GM12878 (cell line): ENCODE measurements around the gene FAM187B. TPM values are rescaled to one million over a fixed set of nuclear protein-coding genes. Genes with fewer than 3 reads are reported as not detected.
A peak's percentile ranks its signal among the peaks of the same experiment; 100 is the strongest.

ENCODE experiments used
- BHLHE40 ChIP-seq, 2 experiments: fragments of 450-650 bp in 1 of 2; IDR thresholded peaks; 2 replicates each; pipeline ENCODE4 v1.6.1; 2011 to 2017; ENCODE audit warnings: low read depth in 2 of 2, borderline replicate concordance in 1 of 2, improper control_type of control experiment in 1 of 2, low read length in 1 of 2, mild to moderate bottlenecking in 1 of 2
- CBX3 ChIP-seq: fragments of 200-600 bp; sonication (generic); IDR thresholded peaks from 2 replicates; pipeline ENCODE4 v1.6.1; 2016; ENCODE audit warnings: low read depth, borderline replicate concordance
- CREB1 ChIP-seq: IDR thresholded peaks from 2 replicates; pipeline ENCODE4 v1.6.1; 2012; ENCODE audit warnings: low read depth, mild to moderate bottlenecking, inconsistent platforms
- E4F1 ChIP-seq: fragments of 450-650 bp; IDR thresholded peaks from 2 replicates; pipeline ENCODE4 v1.6.1; 2018; ENCODE audit warnings: borderline replicate concordance, mild to moderate bottlenecking; ENCODE audit not compliant: partially characterized antibody
- ESRRA ChIP-seq: IDR thresholded peaks from 2 replicates; pipeline ENCODE4 v1.6.1; 2012; ENCODE audit warnings: mild to moderate bottlenecking, low read length, improper control_type of control experiment
- GABPA ChIP-seq: IDR thresholded peaks from 2 replicates; pipeline ENCODE4 v1.6.1; 2014; ENCODE audit warnings: antibody characterized with exemption, low read depth, mild to moderate bottlenecking, inconsistent platforms
- HDAC6 ChIP-seq: fragments of 200-600 bp; sonication (generic); IDR thresholded peaks from one replicate; pipeline ENCODE4 v1.8.0; 2017; ENCODE audit warnings: antibody characterized with exemption; ENCODE audit not compliant: unreplicated experiment
- IRF4 ChIP-seq: IDR thresholded peaks from 2 replicates; pipeline ENCODE4 v1.6.1; 2011; ENCODE audit warnings: low read depth, low read length
- JUND ChIP-seq: IDR thresholded peaks from 2 replicates; pipeline ENCODE4 v1.6.1; 2012; ENCODE audit warnings: low read depth, mild to moderate bottlenecking, low read length, improper control_type of control experiment, moderate library complexity
- LARP7 ChIP-seq: fragments of 450-650 bp; IDR thresholded peaks from 2 replicates; pipeline ENCODE4 v1.6.1; 2017; ENCODE audit warnings: mild to moderate bottlenecking
- MAX ChIP-seq: IDR thresholded peaks from 2 replicates; pipeline ENCODE4 v1.6.1; 2012; ENCODE audit warnings: low read depth, low read length, improper control_type of control experiment
- NFIC ChIP-seq: IDR thresholded peaks from 2 replicates; pipeline ENCODE4 v1.6.1; 2012; ENCODE audit warnings: low read depth, mild to moderate bottlenecking, inconsistent platforms, low read length, moderate library complexity
- NKRF ChIP-seq: fragments of 450-650 bp; conservative IDR thresholded peaks from 2 replicates; pipeline ENCODE4 v1.6.1; 2017; ENCODE audit warnings: mild to moderate bottlenecking, moderate library complexity
- NR2C2 ChIP-seq: IDR thresholded peaks from 2 replicates; pipeline ENCODE4 v1.6.1; 2011; ENCODE audit warnings: borderline replicate concordance, low read depth; ENCODE audit not compliant: control insufficient read depth, insufficient read length
- NR2F1 ChIP-seq: fragments of 450-650 bp; conservative IDR thresholded peaks from 2 replicates; pipeline ENCODE4 v1.6.1; 2017; ENCODE audit warnings: mild to moderate bottlenecking
- RFX5 ChIP-seq: IDR thresholded peaks from 2 replicates; pipeline ENCODE4 v1.6.1; 2011; ENCODE audit warnings: low read depth, low read length, improper control_type of control experiment
- SMAD1 ChIP-seq: fragments of 450-650 bp; IDR thresholded peaks from 2 replicates; pipeline ENCODE4 v1.6.1; 2018; ENCODE audit warnings: mild to moderate bottlenecking, low read depth; ENCODE audit not compliant: partially characterized antibody
- SMC3 ChIP-seq: IDR thresholded peaks from 2 replicates; pipeline ENCODE4 v1.6.1; 2011; ENCODE audit warnings: low read length, improper control_type of control experiment, borderline replicate concordance
- SPI1 ChIP-seq: IDR thresholded peaks from 2 replicates; pipeline ENCODE4 v1.6.1; 2011; ENCODE audit warnings: low read depth, mild to moderate bottlenecking, low read length, moderate library complexity, borderline replicate concordance; ENCODE audit not compliant: insufficient read depth
- ZNF384 ChIP-seq: IDR thresholded peaks from 2 replicates; pipeline ENCODE4 v1.6.1; 2012; ENCODE audit warnings: low read depth, mild to moderate bottlenecking, low read length, improper control_type of control experiment, borderline replicate concordance
- ZZZ3 ChIP-seq: IDR thresholded peaks from 2 replicates; pipeline ENCODE4 v1.6.1; 2011; ENCODE audit warnings: low read depth; ENCODE audit not compliant: control insufficient read depth, insufficient read length
- polyA plus RNA-seq, 11 experiments: library from polyadenylated mRNA; depleted of rRNA in 4 of 11; unstranded in 6 of 11; stranded (reverse) in 5 of 11; fragments of >200 nt; fragmentation: Nextera tagmentation in 4 of 11; fragmentation: Illumina TruSeq in 1 of 11; extraction: Ambion mirVana in 4 of 11; extraction: Trizol in 1 of 11; gene quantifications; 1 replicate in 1 of 11; 2 replicates in 10 of 11; pipeline versions ENCODE4 v1.2.1 to v1.2.3, GENCODE V29; 2011 to 2016; ENCODE audit warnings: inconsistent platforms in 2 of 11, missing spikeins in 2 of 11, low read depth in 1 of 11
- total RNA-seq, 4 experiments: library from RNA; depleted of rRNA in 3 of 4; stranded (reverse); fragments of >200 nt in 3 of 4; fragmentation: Illumina TruSeq in 1 of 4; extraction: Trizol in 1 of 4; gene quantifications; 2 replicates each; pipeline versions ENCODE4 v1.2.1 to v1.2.3, GENCODE V29; 2013 to 2021
- TF ChIP-seq, protein P1 (sequence below): IDR thresholded peaks from 2 replicates; pipeline ENCODE4 v1.6.1; 2012; ENCODE audit warnings: low read length, inconsistent platforms
- TF ChIP-seq, protein P2 (sequence below): fragments of 450-650 bp; IDR thresholded peaks from 2 replicates; pipeline ENCODE4 v1.6.1; 2014; ENCODE audit warnings: mild to moderate bottlenecking

Gene FAM187B
- total and polyA plus RNA-seq, 10 of the 15 experiments (the other 5 are each of a cell fraction or from before 2014, with no cell fraction given) = 0.05 TPM; not detected in 9

- TF ChIP-seq, protein P1, sequence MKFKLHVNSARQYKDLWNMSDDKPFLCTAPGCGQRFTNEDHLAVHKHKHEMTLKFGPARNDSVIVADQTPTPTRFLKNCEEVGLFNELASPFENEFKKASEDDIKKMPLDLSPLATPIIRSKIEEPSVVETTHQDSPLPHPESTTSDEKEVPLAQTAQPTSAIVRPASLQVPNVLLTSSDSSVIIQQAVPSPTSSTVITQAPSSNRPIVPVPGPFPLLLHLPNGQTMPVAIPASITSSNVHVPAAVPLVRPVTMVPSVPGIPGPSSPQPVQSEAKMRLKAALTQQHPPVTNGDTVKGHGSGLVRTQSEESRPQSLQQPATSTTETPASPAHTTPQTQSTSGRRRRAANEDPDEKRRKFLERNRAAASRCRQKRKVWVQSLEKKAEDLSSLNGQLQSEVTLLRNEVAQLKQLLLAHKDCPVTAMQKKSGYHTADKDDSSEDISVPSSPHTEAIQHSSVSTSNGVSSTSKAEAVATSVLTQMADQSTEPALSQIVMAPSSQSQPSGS = no peak
- TF ChIP-seq, protein P2, sequence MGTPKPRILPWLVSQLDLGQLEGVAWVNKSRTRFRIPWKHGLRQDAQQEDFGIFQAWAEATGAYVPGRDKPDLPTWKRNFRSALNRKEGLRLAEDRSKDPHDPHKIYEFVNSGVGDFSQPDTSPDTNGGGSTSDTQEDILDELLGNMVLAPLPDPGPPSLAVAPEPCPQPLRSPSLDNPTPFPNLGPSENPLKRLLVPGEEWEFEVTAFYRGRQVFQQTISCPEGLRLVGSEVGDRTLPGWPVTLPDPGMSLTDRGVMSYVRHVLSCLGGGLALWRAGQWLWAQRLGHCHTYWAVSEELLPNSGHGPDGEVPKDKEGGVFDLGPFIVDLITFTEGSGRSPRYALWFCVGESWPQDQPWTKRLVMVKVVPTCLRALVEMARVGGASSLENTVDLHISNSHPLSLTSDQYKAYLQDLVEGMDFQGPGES = no peak
- TF ChIP-seq ESRRA (no peak), NR2C2 (no peak), E4F1 (peak; percentile 79), LARP7 (peak; percentile 82), MAX (no peak), NKRF (no peak; the same call in 1 of the 2 replicates), HDAC6 (peak; percentile 92), NR2F1 (no peak; the same call in none of the 2 replicates), SMAD1 (no peak), ZZZ3 (no peak), GABPA (peak; percentile 43; the same call in 1 of the 2 replicates), CBX3 (no peak), CREB1 (peak; percentile 48; the same call in 1 of the 2 replicates), IRF4 (peak; percentile 32; the same call in 1 of the 2 replicates), SPI1 (0 out of 2 replicates have a peak, but pooled peaks have one; percentile 27), BHLHE40 (IDR thresholded peaks at IDR 0.05; ENCODE audit: borderline replicate concordance in 1 of 2, low read depth in 2 of 2, low read length in 1 of 2) (peak; percentile 92 to 98), ZNF384 (no peak), NFIC (no peak), RFX5 (no peak), JUND (peak; percentile 94), SMC3 (no peak)
Observed at GRCh38 chr19:35248310-35249145, 20.0 kb upstream of the FAM187B start, which contains the start of gene LSR (continued).
